SK-N-MC (cell line): ENCODE results near the gene NKAIN2.
A peak's percentile ranks its signal among the peaks of the same experiment; 100 is the strongest.

Experiments used
- DNase-seq: peaks from one replicate; pipeline ENCODE4 v3.0.0-alpha.2; 2011; ENCODE audit warnings: low read depth, low spot score
- H3K27ac ChIP-seq: fragments of 200-600 bp; sonication (generic); 2 replicates; pipeline ENCODE4 v1.5.1; 2016; ENCODE audit warnings: mixed run types
- H3K36me3 ChIP-seq: fragments of 200-600 bp; sonication (generic); 2 replicates; pipeline ENCODE4 v1.6.1; 2017; ENCODE audit warnings: antibody characterized with exemption, low read length, mixed read lengths; ENCODE audit not compliant: insufficient read depth
- H3K4me3 ChIP-seq: fragments of 200-600 bp; sonication (generic); 2 replicates; pipeline ENCODE4 v1.5.1; 2016
- H3K9ac ChIP-seq: fragments of 200-600 bp; sonication (generic); 2 replicates; pipeline ENCODE4 v1.8.0; 2017; ENCODE audit warnings: mixed run types, mixed read lengths; ENCODE audit not compliant: insufficient read length
- H3K9me3 ChIP-seq: fragments of 200-600 bp; sonication (generic); 2 replicates; pipeline ENCODE4 v1.6.1; 2017; ENCODE audit warnings: low read depth, mild to moderate bottlenecking, antibody characterized with exemption, low read length, moderate library complexity, mixed read lengths
- EZH2 ChIP-seq: fragments of 200-600 bp; sonication (generic); IDR thresholded peaks from one replicate; pipeline ENCODE4 v1.6.1; 2017; ENCODE audit warnings: antibody characterized with exemption
- FOXP2 ChIP-seq: optimal IDR thresholded peaks from 2 replicates; pipeline ENCODE3; 2011; ENCODE audit warnings: mild to moderate bottlenecking, moderate library complexity; ENCODE audit not compliant: insufficient read depth; ENCODE audit errors: extremely low read length, control extremely low read depth
- POLR2AphosphoS5 ChIP-seq: IDR thresholded peaks from 2 replicates; pipeline ENCODE4 v1.6.1; 2012; ENCODE audit warnings: mild to moderate bottlenecking, low read depth, low read length, borderline replicate concordance

NKAIN2 gene

DNA sequence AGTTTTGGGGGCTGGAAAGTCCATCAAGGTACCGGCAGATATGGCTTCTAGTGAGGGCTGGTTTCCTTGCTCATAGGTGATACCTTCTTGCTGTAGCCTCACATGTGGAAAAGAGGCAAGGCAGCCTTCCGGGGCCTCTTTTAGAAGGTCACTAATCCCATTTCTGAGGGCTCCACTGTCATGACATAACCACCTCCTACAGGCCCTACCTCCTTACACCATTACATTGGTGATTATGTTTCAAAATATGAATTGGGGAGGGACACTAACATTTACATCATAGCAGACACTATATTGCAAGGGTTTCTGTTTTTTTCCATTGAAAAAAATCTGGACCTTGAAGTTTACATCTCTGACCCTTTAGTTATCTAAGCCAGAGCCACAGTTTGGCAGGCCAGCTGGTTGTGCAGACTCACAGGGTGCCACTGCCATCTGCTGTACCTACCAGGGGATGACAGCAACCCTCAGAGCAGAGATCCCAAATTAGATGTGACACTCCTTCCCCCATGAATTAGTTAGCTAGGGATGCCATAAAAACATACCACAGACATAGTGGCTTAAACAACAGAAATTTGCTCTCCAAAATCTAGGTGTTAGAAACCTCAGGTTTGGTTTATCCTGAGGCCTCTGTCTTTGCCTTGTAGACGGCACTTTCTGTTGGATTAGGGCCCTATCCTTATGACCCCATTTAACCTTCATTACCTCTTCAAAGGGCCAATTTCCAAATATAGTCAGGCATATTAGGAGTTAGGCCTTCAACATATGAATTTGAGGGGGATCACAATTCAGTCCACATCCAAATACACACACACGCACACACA is 992.2 kb downstream of the NKAIN2 start:
- no peaks in the 10 kb centered on the region for H3K9me3 ChIP-seq
- H3K9ac ChIP-seq: no peak overlapping the region
- H3K4me3 ChIP-seq: no peak overlapping the region
- no peaks in the 10 kb centered on the region for H3K36me3 ChIP-seq
- TF ChIP-seq EZH2 (no peak), FOXP2 (peak; percentile 18)
- no peak for DNase-seq
- peak overlapping the region; percentile 73 for H3K27ac ChIP-seq

DNA sequence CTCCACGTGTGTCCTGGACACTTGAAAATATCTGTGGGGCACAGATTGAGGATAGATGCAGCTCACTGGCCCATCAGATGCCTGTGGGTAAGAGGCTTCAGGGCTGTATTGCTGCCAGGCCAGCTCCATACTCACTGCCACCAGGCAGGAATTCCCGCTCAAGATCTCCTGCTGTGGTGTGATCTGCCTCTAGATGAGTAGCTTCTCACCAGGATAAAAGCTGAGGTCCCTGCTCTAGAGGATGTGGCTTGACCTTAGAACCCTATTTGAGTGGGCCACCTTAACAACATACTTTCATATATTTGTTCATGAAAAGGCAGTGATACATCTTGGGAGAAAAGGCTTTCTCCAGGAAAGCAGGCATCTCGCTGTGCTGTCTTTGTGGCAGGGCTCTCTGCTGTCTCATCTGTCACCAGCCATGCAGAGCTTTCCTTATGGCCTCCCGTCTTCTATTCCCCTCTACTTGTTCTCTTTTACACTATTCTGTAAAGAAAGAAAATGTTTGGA is 992.9 kb downstream of the NKAIN2 start:
- DNase-seq: no peak
- TF ChIP-seq EZH2: no peak
- no peak for TF ChIP-seq POLR2AphosphoS5
- TF ChIP-seq FOXP2: no peak
- Histone ChIP-seq H3K36me3 (no peaks in the 10 kb centered on the region), H3K9ac (peak overlapping the region; percentile 17), H3K27ac (peak overlapping the region; percentile 73), H3K4me3 (no peak overlapping the region), H3K9me3 (no peaks in the 10 kb centered on the region)

DNA sequence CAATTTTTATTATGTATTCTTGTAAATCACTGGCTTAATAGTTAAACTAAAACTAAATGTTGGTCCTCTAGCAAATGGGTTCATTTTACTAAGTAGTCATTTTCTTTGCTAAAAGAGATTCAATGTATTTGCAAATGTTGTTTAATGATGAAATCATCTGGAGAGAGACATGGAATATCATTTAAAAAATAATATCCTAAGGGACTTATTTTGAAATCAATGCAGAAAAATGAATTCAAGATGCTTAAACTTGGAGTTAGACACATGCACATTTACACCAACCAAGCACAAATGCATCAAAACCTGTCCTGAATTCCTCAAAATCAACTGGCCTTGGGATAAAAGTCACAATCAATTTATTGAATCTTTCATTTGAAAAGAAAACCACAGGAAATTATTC is 993.6 kb downstream of the NKAIN2 start:
- Histone ChIP-seq H3K9ac (no peak overlapping the region), H3K4me3 (no peak overlapping the region), H3K9me3 (no peaks in the 10 kb centered on the region), H3K27ac (peak overlapping the region; percentile 73), H3K36me3 (no peaks in the 10 kb centered on the region)
- no peak for TF ChIP-seq EZH2
- TF ChIP-seq FOXP2: no peak
- no peak for TF ChIP-seq POLR2AphosphoS5
- no peak for DNase-seq

DNA sequence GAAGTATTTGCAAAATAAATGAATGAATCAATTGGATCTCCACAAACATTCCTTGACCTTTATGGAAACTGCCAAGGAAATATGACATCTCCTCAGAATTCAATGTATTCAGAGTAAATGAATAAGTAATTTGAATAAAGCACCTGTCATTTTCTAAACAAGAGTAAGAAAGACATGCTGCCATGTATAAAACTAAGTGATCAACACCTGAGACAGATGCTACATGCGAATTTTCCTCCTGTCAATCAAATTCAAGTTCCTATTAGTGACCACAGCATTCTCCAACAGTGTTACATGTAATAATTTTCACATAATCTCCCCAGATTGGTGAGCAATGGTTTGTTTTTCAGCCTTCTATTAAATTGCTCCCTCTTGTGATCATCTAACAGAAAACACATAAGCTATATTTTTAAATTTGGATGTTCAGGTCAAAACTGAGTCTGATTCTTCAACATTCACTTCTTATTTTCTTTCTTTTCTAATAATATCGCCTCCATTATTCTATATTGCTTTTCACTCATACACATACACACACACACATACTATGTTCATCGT is 995.4 kb downstream of the NKAIN2 start:
- Histone ChIP-seq H3K4me3 (peak overlapping the region; percentile 17; the same call in 1 of the 2 replicates), H3K9me3 (no peaks in the 10 kb centered on the region), H3K9ac (peak overlapping the region; percentile 3), H3K27ac (peak overlapping the region; percentile 64), H3K36me3 (no peaks in the 10 kb centered on the region)
- TF ChIP-seq POLR2AphosphoS5 (no peak), FOXP2 (no peak), EZH2 (no peak)
- no peak for DNase-seq

DNA sequence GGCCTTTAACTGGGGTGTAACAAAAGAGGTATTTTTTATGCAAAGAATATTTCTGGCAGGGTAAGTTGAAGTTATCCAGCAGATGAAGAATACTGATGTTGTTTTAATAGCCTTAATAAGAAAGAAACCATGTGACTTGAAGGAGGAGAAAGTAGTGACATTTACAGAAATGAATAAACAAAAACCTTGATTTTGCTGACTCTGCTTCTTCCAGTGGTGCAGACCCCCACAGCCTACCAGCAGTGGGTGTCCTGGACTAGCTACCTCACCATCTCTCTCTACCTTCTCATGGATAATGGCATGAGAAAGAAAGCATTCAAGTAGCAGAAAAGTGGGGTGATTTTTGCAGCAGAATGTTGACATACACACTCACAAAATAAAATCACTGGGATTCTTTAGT is 996.0 kb downstream of the NKAIN2 start:
- Histone ChIP-seq H3K4me3 (peak overlapping the region; percentile 17; the same call in 1 of the 2 replicates), H3K9me3 (no peaks in the 10 kb centered on the region), H3K36me3 (no peaks in the 10 kb centered on the region), H3K27ac (peak overlapping the region; percentile 64), H3K9ac (peak overlapping the region; percentile 3)
- DNase-seq: no peak
- TF ChIP-seq EZH2 (no peak), FOXP2 (no peak), POLR2AphosphoS5 (no peak)

DNA sequence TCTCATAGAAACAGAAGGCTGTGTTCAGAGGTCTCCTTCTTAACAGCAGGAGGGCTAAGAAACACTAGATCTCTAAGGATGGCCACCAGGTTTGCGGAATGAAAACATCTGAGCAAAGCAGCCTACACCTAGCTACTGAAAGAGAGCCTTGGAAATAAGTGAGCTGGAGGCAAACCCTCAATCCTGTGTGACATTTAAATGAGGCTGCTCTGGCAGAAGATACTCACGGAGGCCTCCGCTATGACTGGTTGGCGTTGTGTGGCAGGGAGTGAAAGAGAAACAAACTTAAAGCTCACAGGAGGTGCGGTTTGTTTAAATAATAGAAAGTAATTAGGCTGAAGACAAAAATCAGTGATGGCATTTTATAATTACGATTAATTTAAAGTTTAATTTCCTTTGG is 996.6 kb downstream of the NKAIN2 start:
- Histone ChIP-seq H3K9me3 (no peaks in the 10 kb centered on the region), H3K9ac (no peak overlapping the region), H3K27ac (peak overlapping the region; percentile 64), H3K36me3 (no peaks in the 10 kb centered on the region), H3K4me3 (peak overlapping the region; percentile 17; the same call in 1 of the 2 replicates)
- TF ChIP-seq EZH2 (no peak), FOXP2 (no peak), POLR2AphosphoS5 (no peak)
- no peak for DNase-seq

DNA sequence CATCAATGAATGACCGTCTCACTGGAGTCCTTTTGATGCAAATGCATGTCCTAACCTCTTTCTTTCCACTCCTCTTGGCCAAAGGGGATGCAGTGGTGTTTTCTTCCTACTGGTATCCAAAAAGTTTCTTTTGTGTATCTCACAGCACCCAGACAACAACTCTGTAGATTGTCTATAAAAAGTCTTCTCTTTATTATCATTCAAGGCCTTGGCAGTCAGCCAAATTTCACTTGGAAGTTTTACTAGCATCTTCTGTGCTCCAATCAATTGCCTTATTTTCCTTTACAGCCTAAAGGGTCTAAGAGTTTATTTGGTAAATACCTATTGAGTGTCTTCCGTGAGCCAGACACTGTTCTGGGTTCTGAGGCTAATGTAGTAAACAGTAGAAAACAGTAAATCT is 1008.4 kb downstream of the NKAIN2 start:
- Histone ChIP-seq H3K9ac (no peak overlapping the region), H3K9me3 (no peaks in the 10 kb centered on the region), H3K36me3 (no peaks in the 10 kb centered on the region), H3K4me3 (no peak overlapping the region), H3K27ac (no peak overlapping the region)
- DNase-seq: no peak
- TF ChIP-seq EZH2 (no peak), POLR2AphosphoS5 (no peak), FOXP2 (no peak)

DNA sequence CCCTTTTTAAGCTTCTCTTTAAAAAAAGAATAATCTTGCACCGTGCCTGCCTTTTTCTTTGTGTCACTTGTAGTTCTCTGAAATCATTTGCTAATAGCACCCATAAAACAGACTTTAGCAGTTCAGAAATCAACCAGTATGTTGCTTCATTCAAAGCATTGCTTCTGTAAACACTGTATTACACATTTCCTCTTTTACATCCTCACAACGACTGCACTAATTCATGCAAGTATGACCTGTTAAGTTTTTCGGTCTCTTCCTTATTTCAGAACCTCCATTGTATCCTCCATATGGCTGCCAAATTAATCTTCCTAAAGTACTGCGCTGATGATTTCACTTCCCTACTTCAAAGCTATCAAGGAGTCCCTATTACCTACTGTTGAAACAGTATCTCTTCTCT is 1015.7 kb downstream of the NKAIN2 start:
- DNase-seq: no peak
- Histone ChIP-seq H3K36me3 (no peaks in the 10 kb centered on the region), H3K27ac (no peak overlapping the region), H3K9me3 (no peaks in the 10 kb centered on the region), H3K4me3 (no peak overlapping the region), H3K9ac (no peak overlapping the region)
- TF ChIP-seq FOXP2 (no peak), EZH2 (no peak), POLR2AphosphoS5 (no peak)

DNA sequence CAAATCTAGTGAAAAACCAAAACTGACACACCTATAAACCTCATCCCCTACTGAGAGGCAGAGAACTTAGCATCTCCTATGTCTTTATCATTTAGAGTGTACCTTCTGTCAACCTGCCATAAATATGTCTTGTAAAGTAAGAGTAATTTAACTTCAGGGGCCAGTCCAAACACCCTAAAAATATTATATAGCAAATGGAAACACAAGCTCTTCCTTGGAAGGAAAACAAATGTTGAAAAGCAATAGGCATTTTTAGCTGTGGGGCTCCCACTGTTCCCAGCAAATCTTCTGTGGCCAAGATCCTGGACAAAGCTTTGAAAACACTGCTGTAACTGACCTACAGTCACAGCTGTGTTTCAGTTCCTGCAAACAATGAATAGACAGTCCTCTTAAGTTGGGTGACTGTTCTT is 1018.5 kb downstream of the NKAIN2 start:
- Histone ChIP-seq H3K36me3 (no peaks in the 10 kb centered on the region), H3K9ac (no peak overlapping the region), H3K27ac (no peak overlapping the region), H3K9me3 (no peaks in the 10 kb centered on the region), H3K4me3 (no peak overlapping the region)
- TF ChIP-seq EZH2 (no peak), POLR2AphosphoS5 (no peak), FOXP2 (no peak)
- no peak for DNase-seq
